Measurements from ENCODE around the gene TMEM270. TPM values are rescaled to one million over a fixed set of nuclear protein-coding genes. Genes with fewer than 3 reads are reported as not detected.

TMEM270 gene
- total RNA-seq, 1 experiment from 2014 or later: not detected

- intact Hi-C loops (cut with micrococcal nuclease): no loop called here
- H3K36me3 Mint-ChIP-seq (ENCODE audit: insufficient read depth, unreplicated experiment): no peaks in the 10 kb centered on the region
- no peak overlapping the region for H3K27ac Mint-ChIP-seq (ENCODE audit: low read depth, unreplicated experiment)
- H3K4me1 Mint-ChIP-seq (ENCODE audit: insufficient read depth, unreplicated experiment): no peaks in the 10 kb centered on the region
- no peaks in the 10 kb centered on the region for H3K9me3 Mint-ChIP-seq (ENCODE audit: unreplicated experiment)
- no peak overlapping the region for H3K4me3 Mint-ChIP-seq (ENCODE audit: unreplicated experiment)
- H3K27me3 Mint-ChIP-seq (ENCODE audit: insufficient read depth, unreplicated experiment): peaks cover 9% of the 10 kb centered on the region
- BruUV-seq (replicated peaks): no TSS peak
- POLR2A ChIA-PET: no interaction called here
- TF ChIP-seq CTCF (IDR thresholded peaks at IDR 0.05; ENCODE audit: unreplicated experiment): no peak
- CTCF ChIA-PET: interaction anchor here (1.2 kb wide), 1 partner anchor 25 kb away, joined by 4 read pairs; no protein-coding TSS in a partner anchor
- no peak for DNase-seq (ENCODE audit: unreplicated experiment)
Observed at GRCh38 chr7:73905360-73905759, 44.4 kb downstream of the TMEM270 start.

- no peak for DNase-seq (ENCODE audit: unreplicated experiment)
- H3K36me3 Mint-ChIP-seq (ENCODE audit: insufficient read depth, unreplicated experiment): no peaks in the 10 kb centered on the region
- peaks cover 9% of the 10 kb centered on the region for H3K27me3 Mint-ChIP-seq (ENCODE audit: insufficient read depth, unreplicated experiment)
- POLR2A ChIA-PET: no interaction called here
- no peak for TF ChIP-seq CTCF (IDR thresholded peaks at IDR 0.05; ENCODE audit: unreplicated experiment)
- H3K9me3 Mint-ChIP-seq (ENCODE audit: unreplicated experiment): no peaks in the 10 kb centered on the region
- no peak overlapping the region for H3K4me3 Mint-ChIP-seq (ENCODE audit: unreplicated experiment)
- no peak overlapping the region for H3K27ac Mint-ChIP-seq (ENCODE audit: low read depth, unreplicated experiment)
- CTCF ChIA-PET: interaction anchor here (1.3 kb wide), 1 partner anchor 120 kb away, joined by 4 read pairs; no protein-coding TSS in a partner anchor
- no peaks in the 10 kb centered on the region for H3K4me1 Mint-ChIP-seq (ENCODE audit: insufficient read depth, unreplicated experiment)
- intact Hi-C loops (cut with micrococcal nuclease): no loop called here
- BruUV-seq (replicated peaks): no TSS peak
Observed at GRCh38 chr7:73906874-73907273, 45.9 kb downstream of the TMEM270 start.

- H3K36me3 Mint-ChIP-seq (ENCODE audit: insufficient read depth, unreplicated experiment): no peaks in the 10 kb centered on the region
- no peak for DNase-seq (ENCODE audit: unreplicated experiment)
Observed at GRCh38 chr7:73907554-73908122, 46.7 kb downstream of the TMEM270 start.

GRCh38 chr7:73908123-73908611 lies 47.2 kb downstream of the TMEM270 start:
- intact Hi-C loops (cut with micrococcal nuclease): no loop called here
- Mint-ChIP-seq H3K4me1 (ENCODE audit: insufficient read depth, unreplicated experiment) (no peaks in the 10 kb centered on the region), H3K9me3 (ENCODE audit: unreplicated experiment) (no peaks in the 10 kb centered on the region), H3K27me3 (ENCODE audit: insufficient read depth, unreplicated experiment) (peaks cover 9% of the 10 kb centered on the region), H3K27ac (ENCODE audit: low read depth, unreplicated experiment) (no peak overlapping the region), H3K36me3 (ENCODE audit: insufficient read depth, unreplicated experiment) (no peaks in the 10 kb centered on the region), H3K4me3 (ENCODE audit: unreplicated experiment) (no peak overlapping the region)
- DNase-seq (ENCODE audit: unreplicated experiment): no peak
- no peak for TF ChIP-seq CTCF (IDR thresholded peaks at IDR 0.05; ENCODE audit: unreplicated experiment)
- BruUV-seq (replicated peaks): no TSS peak
- CTCF ChIA-PET: no interaction called here
- POLR2A ChIA-PET: no interaction called here

More at GRCh38 chr7:73907554-73908122, 46.7 kb downstream of the TMEM270 start:
- intact Hi-C loops (cut with micrococcal nuclease): no loop called here
- Mint-ChIP-seq H3K9me3 (ENCODE audit: unreplicated experiment) (no peaks in the 10 kb centered on the region), H3K4me3 (ENCODE audit: unreplicated experiment) (no peak overlapping the region), H3K27me3 (ENCODE audit: insufficient read depth, unreplicated experiment) (peaks cover 9% of the 10 kb centered on the region), H3K27ac (ENCODE audit: low read depth, unreplicated experiment) (no peak overlapping the region), H3K4me1 (ENCODE audit: insufficient read depth, unreplicated experiment) (no peaks in the 10 kb centered on the region)
- POLR2A ChIA-PET: no interaction called here
- no peak for TF ChIP-seq CTCF (IDR thresholded peaks at IDR 0.05; ENCODE audit: unreplicated experiment)
- BruUV-seq (replicated peaks): no TSS peak
- CTCF ChIA-PET: interaction anchor here (1.3 kb wide), 1 partner anchor 119 kb away, joined by 4 read pairs; no protein-coding TSS in a partner anchor
